Stimulated activated CD8-positive, alpha-beta memory T cell treated with anti-CD3 and anti-CD28 coated beads, Interleukin-12 subunit alpha, Interleukin-12 subunit beta, amount 100 ng/mL, for 1 hour (primary cell): ENCODE results near the gene TNFSF13B.

ENCODE experiments used
- DNase-seq: peaks from one replicate; pipeline ENCODE4 v3.0.0-alpha.2; 2020; ENCODE audit warnings: low read depth

Gene TNFSF13B

GRCh38 chr13:108350579-108350978 is 81.1 kb downstream of the TNFSF13B start:
- no peak for DNase-seq

GRCh38 chr13:108352599-108352998 is 83.1 kb downstream of the TNFSF13B start:
- DNase-seq, result no peak

GRCh38 chr13:108357228-108357627 is 87.7 kb downstream of the TNFSF13B start:
- DNase-seq, result no peak
